Suprapubic skin (tissue), 4 donors: ENCODE results near the gene FAM78B.

ENCODE experiments used
- CTCF ChIP-seq, 2 donors: fragments of 200-600 bp in 1 of 2; fragments of 450-650 bp in 1 of 2; sonication (generic) in 1 of 2; IDR thresholded peaks; one replicate each; pipeline ENCODE4 v1.5.1; 2016 to 2019; ENCODE audit warnings: antibody characterized with exemption in 2 of 2, mild to moderate bottlenecking in 1 of 2, moderate library complexity in 1 of 2
- EP300 ChIP-seq: sonication (generic); formaldehyde crosslinking; IDR thresholded peaks from one replicate; pipeline ENCODE4 v1.6.1; 2017; ENCODE audit warnings: antibody characterized with exemption
- POLR2A ChIP-seq, 2 donors: fragments of 450-650 bp; IDR thresholded peaks; one replicate each; pipeline ENCODE4 v1.6.1; 2017; ENCODE audit warnings: antibody characterized with exemption in 2 of 2, mild to moderate bottlenecking in 2 of 2, moderate library complexity in 2 of 2
- POLR2AphosphoS5 ChIP-seq, 3 donors: sonication (generic); formaldehyde crosslinking; IDR thresholded peaks; one replicate each; pipeline ENCODE4 v1.6.1; 2017; ENCODE audit warnings: antibody characterized with exemption in 3 of 3

- no peak for TF ChIP-seq CTCF (IDR thresholded peaks at IDR 0.05)
- no peak for TF ChIP-seq POLR2AphosphoS5 (IDR thresholded peaks at IDR 0.05)
- no peak for TF ChIP-seq POLR2A (IDR thresholded peaks at IDR 0.05)
- TF ChIP-seq EP300: no peak
Measured at GRCh38 chr1:166189126-166189525, 22.3 kb upstream of the FAM78B start.
